ENCODE measurements around the gene PHF20. TPM values are rescaled to one million over a fixed set of nuclear protein-coding genes. Genes with fewer than 3 reads are reported as not detected.
A peak's percentile ranks its signal among the peaks of the same experiment; 100 is the strongest.

PHF20 gene
- total and polyA plus RNA-seq, 2 of the 8 experiments (the other 6 are each of a cell fraction or from before 2014, with no cell fraction given), result 25.6 to 70.1 TPM

DNA sequence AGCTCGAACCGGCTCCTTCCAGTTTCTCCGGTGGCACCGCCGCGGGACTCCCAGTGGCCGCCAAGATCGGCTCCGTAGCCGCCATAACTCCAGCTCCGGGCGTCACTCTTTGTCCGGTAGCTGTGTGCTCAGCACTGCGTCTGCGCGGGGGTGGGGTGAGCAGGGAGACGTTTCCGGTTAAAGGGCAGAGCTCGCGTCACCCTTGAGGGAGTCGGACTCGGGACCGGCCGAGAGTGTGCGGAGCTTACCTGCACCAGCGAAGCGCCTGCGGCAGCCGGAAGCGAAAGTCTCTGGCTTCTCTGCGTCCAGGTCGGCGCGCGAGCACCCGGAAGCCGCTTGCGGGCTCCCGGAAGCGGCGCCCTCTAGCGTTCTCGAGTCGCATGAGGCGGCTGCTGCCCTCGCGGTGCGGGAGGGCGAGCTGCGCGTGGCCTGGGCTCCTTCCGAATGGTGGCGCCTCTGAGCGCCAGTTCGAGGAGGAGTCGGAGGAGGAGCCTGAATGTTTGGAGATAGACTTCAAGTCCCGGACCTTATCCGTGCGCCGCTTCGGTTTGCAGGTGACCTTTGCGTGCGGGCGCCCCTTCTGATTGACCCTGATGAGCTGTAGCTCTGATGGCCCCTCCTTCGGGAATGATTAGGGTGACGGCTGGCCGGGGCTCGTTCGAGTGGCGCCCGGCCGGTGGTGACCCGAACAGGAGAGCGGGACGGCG is 182.5 kb downstream of the PHF20 start, which contains the start of gene SCAND1 (continued):
- TF ChIP-seq, protein P1, sequence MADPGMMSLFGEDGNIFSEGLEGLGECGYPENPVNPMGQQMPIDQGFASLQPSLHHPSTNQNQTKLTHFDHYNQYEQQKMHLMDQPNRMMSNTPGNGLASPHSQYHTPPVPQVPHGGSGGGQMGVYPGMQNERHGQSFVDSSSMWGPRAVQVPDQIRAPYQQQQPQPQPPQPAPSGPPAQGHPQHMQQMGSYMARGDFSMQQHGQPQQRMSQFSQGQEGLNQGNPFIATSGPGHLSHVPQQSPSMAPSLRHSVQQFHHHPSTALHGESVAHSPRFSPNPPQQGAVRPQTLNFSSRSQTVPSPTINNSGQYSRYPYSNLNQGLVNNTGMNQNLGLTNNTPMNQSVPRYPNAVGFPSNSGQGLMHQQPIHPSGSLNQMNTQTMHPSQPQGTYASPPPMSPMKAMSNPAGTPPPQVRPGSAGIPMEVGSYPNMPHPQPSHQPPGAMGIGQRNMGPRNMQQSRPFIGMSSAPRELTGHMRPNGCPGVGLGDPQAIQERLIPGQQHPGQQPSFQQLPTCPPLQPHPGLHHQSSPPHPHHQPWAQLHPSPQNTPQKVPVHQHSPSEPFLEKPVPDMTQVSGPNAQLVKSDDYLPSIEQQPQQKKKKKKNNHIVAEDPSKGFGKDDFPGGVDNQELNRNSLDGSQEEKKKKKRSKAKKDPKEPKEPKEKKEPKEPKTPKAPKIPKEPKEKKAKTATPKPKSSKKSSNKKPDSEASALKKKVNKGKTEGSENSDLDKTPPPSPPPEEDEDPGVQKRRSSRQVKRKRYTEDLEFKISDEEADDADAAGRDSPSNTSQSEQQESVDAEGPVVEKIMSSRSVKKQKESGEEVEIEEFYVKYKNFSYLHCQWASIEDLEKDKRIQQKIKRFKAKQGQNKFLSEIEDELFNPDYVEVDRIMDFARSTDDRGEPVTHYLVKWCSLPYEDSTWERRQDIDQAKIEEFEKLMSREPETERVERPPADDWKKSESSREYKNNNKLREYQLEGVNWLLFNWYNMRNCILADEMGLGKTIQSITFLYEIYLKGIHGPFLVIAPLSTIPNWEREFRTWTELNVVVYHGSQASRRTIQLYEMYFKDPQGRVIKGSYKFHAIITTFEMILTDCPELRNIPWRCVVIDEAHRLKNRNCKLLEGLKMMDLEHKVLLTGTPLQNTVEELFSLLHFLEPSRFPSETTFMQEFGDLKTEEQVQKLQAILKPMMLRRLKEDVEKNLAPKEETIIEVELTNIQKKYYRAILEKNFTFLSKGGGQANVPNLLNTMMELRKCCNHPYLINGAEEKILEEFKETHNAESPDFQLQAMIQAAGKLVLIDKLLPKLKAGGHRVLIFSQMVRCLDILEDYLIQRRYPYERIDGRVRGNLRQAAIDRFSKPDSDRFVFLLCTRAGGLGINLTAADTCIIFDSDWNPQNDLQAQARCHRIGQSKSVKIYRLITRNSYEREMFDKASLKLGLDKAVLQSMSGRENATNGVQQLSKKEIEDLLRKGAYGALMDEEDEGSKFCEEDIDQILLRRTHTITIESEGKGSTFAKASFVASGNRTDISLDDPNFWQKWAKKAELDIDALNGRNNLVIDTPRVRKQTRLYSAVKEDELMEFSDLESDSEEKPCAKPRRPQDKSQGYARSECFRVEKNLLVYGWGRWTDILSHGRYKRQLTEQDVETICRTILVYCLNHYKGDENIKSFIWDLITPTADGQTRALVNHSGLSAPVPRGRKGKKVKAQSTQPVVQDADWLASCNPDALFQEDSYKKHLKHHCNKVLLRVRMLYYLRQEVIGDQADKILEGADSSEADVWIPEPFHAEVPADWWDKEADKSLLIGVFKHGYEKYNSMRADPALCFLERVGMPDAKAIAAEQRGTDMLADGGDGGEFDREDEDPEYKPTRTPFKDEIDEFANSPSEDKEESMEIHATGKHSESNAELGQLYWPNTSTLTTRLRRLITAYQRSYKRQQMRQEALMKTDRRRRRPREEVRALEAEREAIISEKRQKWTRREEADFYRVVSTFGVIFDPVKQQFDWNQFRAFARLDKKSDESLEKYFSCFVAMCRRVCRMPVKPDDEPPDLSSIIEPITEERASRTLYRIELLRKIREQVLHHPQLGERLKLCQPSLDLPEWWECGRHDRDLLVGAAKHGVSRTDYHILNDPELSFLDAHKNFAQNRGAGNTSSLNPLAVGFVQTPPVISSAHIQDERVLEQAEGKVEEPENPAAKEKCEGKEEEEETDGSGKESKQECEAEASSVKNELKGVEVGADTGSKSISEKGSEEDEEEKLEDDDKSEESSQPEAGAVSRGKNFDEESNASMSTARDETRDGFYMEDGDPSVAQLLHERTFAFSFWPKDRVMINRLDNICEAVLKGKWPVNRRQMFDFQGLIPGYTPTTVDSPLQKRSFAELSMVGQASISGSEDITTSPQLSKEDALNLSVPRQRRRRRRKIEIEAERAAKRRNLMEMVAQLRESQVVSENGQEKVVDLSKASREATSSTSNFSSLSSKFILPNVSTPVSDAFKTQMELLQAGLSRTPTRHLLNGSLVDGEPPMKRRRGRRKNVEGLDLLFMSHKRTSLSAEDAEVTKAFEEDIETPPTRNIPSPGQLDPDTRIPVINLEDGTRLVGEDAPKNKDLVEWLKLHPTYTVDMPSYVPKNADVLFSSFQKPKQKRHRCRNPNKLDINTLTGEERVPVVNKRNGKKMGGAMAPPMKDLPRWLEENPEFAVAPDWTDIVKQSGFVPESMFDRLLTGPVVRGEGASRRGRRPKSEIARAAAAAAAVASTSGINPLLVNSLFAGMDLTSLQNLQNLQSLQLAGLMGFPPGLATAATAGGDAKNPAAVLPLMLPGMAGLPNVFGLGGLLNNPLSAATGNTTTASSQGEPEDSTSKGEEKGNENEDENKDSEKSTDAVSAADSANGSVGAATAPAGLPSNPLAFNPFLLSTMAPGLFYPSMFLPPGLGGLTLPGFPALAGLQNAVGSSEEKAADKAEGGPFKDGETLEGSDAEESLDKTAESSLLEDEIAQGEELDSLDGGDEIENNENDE (IDR thresholded peaks at IDR 0.05; ENCODE audit: insufficient replicate concordance, low read length), result no peak
- TF ChIP-seq FOSL1 (IDR thresholded peaks at IDR 0.05; ENCODE audit: insufficient read depth, low read depth, low read length), result no peak
- TF ChIP-seq RFX5 (IDR thresholded peaks at IDR 0.05; ENCODE audit: borderline replicate concordance, low read depth, low read length), result no peak
- no peak for TF ChIP-seq SAP30 (IDR thresholded peaks at IDR 0.05; ENCODE audit: insufficient read depth, insufficient replicate concordance, low read length)
- no peak for TF ChIP-seq CHD2 (IDR thresholded peaks at IDR 0.05; ENCODE audit: low read length)
- TF ChIP-seq NANOG (IDR thresholded peaks at IDR 0.05; ENCODE audit: insufficient read depth, low read depth, low read length, poor library complexity, severe bottlenecking), result no peak
- TF ChIP-seq RXRA (IDR thresholded peaks at IDR 0.05; ENCODE audit: insufficient read depth, low read depth, low read length), result 0 out of 2 replicates have a peak, but pooled peaks have one; percentile 39
- TF ChIP-seq, protein P2, sequence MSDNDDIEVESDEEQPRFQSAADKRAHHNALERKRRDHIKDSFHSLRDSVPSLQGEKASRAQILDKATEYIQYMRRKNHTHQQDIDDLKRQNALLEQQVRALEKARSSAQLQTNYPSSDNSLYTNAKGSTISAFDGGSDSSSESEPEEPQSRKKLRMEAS (IDR thresholded peaks at IDR 0.05), result peak; percentile 95
- peak; percentile 34; the same call in 1 of the 2 replicates for TF ChIP-seq SRF (IDR thresholded peaks at IDR 0.05; ENCODE audit: low read depth, low read length)
- TF ChIP-seq MAFK (IDR thresholded peaks at IDR 0.05; ENCODE audit: low read depth, low read length), result no peak
